GM21515 (cell line): Measurements from ENCODE around the gene CEP126.

ENCODE experiments used
- ATAC-seq: cut with Tn5 transposase; IDR thresholded peaks from one replicate; pipeline ENCODE4 v1.9.1; 2021; ENCODE audit not compliant: unreplicated experiment

The CEP126 gene

GRCh38 chr11:101914738-101915426 is at the start of gene CEP126:
TSS of gene CEP126 (plus strand) at chr11:101915010. CDS start at chr11:101915285, 275 bp downstream.
- ATAC-seq, result peak; percentile 100

GRCh38 chr11:101866619-101867491 is 48.0 kb upstream of the CEP126 start:
- no peak for ATAC-seq

- no peak for ATAC-seq
Measured at GRCh38 chr11:101867951-101868350, 46.9 kb upstream of the CEP126 start.

- ATAC-seq, result no peak
Measured at GRCh38 chr11:101870510-101870909, 44.3 kb upstream of the CEP126 start.

GRCh38 chr11:101872171-101872882 is 42.5 kb upstream of the CEP126 start:
- ATAC-seq, result no peak

GRCh38 chr11:101880222-101880621 is 34.6 kb upstream of the CEP126 start:
- no peak for ATAC-seq

- ATAC-seq, result no peak
Measured at GRCh38 chr11:101881586-101881985, 33.2 kb upstream of the CEP126 start.

- ATAC-seq, result no peak
Measured at GRCh38 chr11:101885631-101886030, 29.2 kb upstream of the CEP126 start.

- no peak for ATAC-seq
Measured at GRCh38 chr11:101889767-101890166, 25.0 kb upstream of the CEP126 start.

GRCh38 chr11:101894505-101894904 is 20.3 kb upstream of the CEP126 start:
- ATAC-seq, result no peak

GRCh38 chr11:101907815-101908214 is 7.0 kb upstream of the CEP126 start:
- ATAC-seq, result no peak

- ATAC-seq, result no peak
Measured at GRCh38 chr11:101909087-101909486, 5.7 kb upstream of the CEP126 start.

GRCh38 chr11:101912823-101913284 is 2.0 kb upstream of the CEP126 start:
- ATAC-seq, result no peak

- ATAC-seq, result no peak
Measured at GRCh38 chr11:101913656-101914055, 1.2 kb upstream of the CEP126 start.

- no peak for ATAC-seq
Measured at GRCh38 chr11:101914341-101914737, 471 bp upstream of the CEP126 start.

- ATAC-seq, result peak; percentile 42
Measured at GRCh38 chr11:101915791-101916291, 1.0 kb downstream of the CEP126 start.

GRCh38 chr11:101916422-101916821 is 1.6 kb downstream of the CEP126 start, which contains the start of gene ANGPTL5:
TSS of gene ANGPTL5 (minus strand) at chr11:101916522. CDS start at chr11:101907909, 8,613 bp downstream.
- ATAC-seq, result no peak

- no peak for ATAC-seq
Measured at GRCh38 chr11:101917226-101917625, 2.4 kb downstream of the CEP126 start.

GRCh38 chr11:101920992-101921391 is 6.2 kb downstream of the CEP126 start:
- no peak for ATAC-seq

GRCh38 chr11:101923554-101923953 is 8.7 kb downstream of the CEP126 start:
- ATAC-seq, result no peak

GRCh38 chr11:101929294-101929915 is 14.6 kb downstream of the CEP126 start:
- no peak for ATAC-seq
